GM23248 (cell line): ENCODE data around the gene TBC1D21.

ENCODE experiments used
- EZH2 ChIP-seq: fragments of 200-600 bp; sonication (generic); IDR thresholded peaks from 2 replicates; pipeline ENCODE4 v1.6.1; 2018; ENCODE audit warnings: antibody characterized with exemption, mild to moderate bottlenecking; ENCODE audit not compliant: insufficient read depth, poor library complexity, severe bottlenecking
- EZH2phosphoT487 ChIP-seq: fragments of 200-600 bp; sonication (generic); IDR thresholded peaks from 2 replicates; pipeline ENCODE4 v1.6.1; 2018; ENCODE audit warnings: antibody characterized with exemption, moderate library complexity, mild to moderate bottlenecking, low read depth; ENCODE audit not compliant: insufficient read depth

DNA sequence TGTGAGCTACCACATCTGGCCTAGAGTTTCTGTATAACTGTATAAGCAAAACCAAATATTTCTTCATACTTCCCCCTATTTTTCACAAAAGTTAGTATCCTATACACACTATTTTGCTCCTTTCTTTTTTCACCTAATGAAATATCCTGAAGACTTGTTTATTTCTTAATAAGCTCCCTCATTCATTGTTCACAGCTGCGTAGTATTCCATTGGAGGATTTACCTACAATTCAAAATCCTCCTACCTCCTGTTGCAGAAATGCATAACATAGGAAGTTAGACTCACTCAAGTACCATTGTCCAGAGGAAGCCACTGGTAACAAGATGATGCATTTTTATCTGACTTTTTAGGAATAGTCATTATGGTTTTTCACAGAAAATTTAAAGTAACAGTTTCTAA lies 29.6 kb upstream of the TBC1D21 start:
- TF ChIP-seq EZH2, result no peak
- no peak for TF ChIP-seq EZH2phosphoT487
